ENCODE results near the gene SSBP3.
A peak's percentile ranks its signal among the peaks of the same experiment; 100 is the strongest.
"Not testable (repeated sequence)": the region's sequence is repeated elsewhere in the genome, so short reads cannot be mapped to it uniquely, and the experiment has no call there.

Gene SSBP3

DNA sequence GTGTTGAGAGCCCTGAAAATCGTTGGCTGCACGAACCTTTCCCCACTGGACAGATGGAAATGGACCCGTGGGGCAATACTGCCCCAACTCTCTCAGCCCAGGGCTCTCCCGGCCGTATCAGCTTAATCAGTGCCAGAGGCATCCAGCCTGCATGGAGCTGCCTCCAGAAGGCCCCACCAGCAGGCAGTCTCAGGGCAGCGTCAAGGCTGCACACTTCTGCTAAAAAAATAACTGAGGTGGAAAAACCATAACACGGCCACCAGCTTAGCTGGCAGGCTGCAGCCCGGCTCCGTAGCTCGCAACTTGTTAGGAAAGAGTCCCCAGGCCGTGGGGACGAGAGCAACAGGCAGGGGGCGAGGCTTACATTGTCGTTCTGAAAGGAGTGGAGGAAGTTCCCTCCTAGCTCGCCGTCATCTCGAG, 178.3 kb downstream of the SSBP3 start:
- DNase-seq (ENCODE audit: extremely low read depth in 1 of 2, low read depth in 1 of 2): no peak

DNA sequence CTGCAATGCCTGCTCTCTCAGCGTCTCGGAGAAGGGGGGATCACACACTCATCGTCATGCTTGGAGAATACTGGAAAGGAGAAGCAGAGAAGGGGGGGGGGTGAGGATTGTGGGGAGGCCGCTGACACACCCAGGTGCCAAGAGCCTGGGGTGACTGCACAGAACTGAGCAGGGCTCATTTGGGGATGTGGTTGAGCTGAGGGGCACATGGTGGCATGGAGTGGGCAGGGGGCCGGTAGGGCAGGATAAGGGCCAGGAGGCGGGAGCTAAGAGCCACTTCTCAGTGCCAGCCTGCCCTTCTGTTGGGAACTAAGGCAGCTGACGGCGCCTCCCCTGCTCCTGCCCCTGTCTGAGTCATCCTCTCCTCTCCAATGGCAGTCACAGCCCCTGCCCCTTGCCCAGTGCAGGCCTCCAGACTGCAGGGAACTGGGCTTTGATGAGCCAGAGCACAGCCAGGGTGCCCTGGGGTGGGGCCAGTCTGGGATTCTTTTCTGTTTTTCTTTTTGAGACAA, 179.0 kb downstream of the SSBP3 start:
- DNase-seq (ENCODE audit: extremely low read depth in 1 of 2, low read depth in 1 of 2): no peak

DNA sequence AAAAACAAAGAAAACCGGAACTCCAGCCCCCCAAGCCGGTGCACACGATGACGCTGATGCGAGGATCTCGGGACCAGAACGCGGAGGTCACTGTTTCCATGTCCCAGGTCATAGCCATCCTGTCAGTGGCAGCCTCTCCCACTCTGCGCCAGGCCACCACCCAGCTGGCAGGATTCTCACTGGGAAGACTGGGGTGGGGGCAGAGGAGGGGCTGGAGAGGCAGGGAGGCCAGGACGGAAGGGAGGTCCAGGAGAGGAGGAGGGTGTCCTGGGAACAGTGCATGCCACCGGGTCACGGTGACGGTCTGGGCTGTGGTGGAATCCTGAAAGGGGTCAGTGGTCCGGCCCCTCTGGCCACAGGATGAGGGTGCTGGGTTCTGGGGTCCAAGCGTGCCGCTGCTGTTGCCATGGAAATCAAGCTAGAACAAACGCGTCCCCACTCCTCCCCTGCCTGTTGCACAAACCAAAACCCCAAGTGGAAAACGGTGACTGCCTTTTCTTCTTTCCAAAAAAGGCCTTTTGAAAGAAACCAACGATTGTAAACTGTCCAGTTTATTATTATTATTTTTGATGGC, 180.1 kb downstream of the SSBP3 start:
- no peak for DNase-seq (ENCODE audit: extremely low read depth in 1 of 2, low read depth in 1 of 2)

DNA sequence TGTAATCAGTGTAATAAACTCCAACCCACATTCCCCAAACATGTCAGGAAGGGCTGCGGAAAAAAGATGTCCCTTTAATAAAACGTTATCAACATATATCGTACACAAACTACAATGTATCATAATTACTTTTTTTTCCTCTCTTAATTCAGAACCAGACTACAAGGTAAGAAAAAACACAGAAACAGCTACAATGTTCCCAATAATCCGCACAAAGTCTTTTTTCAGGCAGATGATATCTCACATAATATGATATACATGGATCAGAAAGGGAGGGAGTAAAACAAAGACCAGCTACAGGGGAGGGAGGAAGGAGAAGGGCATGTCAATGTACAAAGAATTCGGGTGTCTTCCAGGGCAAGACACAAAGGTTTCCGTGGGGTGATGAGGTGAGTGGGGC, 180.8 kb downstream of the SSBP3 start:
- DNase-seq (ENCODE audit: extremely low read depth in 1 of 2, low read depth in 1 of 2): no peak

DNA sequence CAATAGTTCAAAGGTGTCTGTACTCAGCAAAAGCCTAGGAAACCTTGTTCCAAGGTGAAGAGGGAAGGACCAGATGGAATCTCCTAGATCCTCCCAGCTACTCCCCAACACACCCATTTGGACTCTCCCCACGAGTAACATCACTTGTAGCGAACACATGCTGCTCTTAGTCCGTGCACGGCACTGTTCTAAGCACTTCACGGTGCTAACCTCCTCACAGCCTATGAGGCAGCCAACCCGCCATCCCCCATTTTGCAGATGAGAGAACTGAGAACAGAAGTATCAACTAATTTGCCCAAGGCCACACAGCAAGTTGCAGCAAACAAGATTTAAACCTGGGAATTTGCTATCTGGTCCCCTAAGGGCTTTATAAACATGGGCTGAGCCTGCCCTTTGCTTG, 182.0 kb downstream of the SSBP3 start:
- no peak for DNase-seq (ENCODE audit: extremely low read depth in 1 of 2, low read depth in 1 of 2)

DNA sequence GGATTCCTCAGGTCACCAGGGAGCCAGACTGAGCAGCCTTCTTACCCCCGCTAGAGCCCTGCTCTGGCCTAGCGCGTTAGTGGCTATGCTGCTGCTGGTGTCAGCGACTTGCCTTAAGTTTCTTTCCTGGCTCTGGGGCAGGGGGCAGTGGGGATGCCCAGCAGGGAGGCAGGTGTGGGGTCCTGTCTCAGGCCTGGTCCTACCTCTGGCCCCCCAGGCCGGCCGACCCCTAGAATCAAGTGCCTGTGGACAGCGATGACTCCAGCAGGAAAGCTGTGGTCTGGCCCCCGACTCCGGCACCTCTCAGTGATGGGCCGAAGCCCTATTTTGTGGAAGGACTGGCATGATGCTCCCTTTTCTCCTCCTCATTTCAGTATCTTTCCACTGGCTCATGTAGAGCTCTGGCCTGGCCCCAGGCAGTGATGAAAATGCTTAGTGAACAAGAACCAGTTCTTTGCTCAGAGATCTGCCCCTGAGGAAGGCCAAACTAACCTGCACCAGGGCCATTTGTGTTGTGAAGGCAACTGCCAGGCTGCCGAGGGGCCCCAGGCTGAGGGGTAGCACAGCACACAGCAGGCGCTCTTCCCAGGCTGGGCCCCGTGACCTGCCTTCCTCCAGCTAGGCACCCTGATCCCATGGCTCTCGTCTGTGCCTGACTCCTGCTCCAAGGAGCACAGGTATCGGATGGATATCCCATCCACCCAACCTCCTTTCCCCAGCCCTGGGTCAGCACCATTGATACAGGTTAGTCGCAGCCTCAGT, 182.6 kb downstream of the SSBP3 start:
- DNase-seq (ENCODE audit: extremely low read depth in 1 of 2, low read depth in 1 of 2): no peak

DNA sequence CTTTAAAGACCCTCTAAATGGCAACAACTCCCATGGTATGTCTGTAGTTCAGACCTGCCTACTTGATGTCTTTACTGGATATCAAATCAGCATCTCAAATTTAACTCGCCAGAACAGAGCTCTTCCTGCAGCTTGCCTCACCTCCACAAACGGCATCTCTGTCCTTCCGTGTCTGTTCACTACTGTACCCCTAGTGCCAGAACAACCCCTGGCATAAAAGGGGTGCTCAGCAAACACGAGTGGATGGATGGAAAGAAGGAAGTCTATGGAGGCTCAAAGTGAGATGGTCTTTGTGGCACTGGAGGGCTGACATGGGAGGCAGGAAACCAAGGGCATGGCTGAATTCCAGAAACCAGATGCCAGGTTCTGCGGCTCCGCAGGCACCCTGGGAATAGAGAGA, 183.5 kb downstream of the SSBP3 start:
- no peak for DNase-seq (ENCODE audit: extremely low read depth in 1 of 2, low read depth in 1 of 2)

DNA sequence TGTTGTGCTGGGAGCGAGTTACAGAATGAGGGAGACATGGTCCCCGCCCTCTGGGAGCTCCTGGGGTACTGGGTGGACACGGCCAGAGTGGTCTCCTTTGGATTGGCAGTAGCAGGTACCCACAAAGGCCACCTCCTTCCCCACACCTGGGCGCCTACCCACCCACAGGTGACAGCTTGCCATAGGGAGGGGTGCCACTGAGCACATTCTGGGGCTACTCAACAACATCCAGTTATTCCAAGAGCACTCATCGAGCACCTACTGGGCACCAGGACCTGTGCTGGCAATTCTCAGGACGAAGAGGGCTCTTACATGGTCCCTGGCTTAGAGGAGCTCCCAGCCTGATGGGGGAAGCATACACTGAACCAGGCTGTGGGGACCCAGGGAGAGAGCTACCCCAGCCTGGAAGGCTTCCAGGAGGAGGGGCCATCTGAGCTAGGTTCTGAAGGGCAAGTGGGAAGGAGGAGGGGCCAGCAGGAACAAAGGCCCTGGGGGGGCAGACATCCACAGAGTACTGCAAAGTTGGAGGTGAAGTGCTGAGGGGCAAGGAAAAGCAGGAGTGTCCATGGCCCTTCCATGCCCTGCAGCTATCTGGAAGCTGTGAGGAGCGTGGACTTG, 184.2 kb downstream of the SSBP3 start:
- DNase-seq (ENCODE audit: extremely low read depth in 1 of 2, low read depth in 1 of 2): no peak

DNA sequence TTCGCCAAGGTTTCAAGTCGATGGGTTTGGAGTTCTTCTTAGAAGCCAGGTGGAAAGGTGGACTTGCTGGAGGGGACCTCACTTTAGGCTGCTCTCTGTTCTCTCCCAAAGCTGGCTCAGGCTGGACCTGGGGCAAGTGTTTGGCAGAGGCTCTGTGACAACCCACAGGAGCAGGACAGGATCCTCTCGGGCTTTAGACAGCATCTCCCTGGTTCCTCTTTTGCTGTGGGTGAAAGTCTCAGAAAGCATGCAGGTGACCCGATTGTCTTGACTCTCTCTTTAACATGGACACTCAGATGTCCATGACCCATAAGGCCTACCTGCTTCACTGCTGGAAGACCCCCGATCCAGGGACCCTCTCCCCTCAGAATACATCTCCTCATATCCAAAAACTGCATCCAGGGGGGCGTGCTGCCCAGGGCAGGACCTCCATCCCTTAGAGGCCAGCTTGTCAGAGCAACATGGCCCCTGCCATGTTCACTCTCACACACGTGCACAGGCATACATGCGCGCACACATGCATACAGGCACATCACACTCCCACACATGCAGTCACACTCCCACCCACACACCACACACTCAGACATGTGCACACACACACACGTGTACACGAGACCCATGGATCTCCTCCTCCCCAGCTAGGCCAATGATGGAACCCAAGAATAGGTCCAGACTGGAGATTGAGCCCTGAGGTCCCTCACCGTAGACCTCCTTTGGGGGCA, 184.9 kb downstream of the SSBP3 start:
- DNase-seq (ENCODE audit: extremely low read depth in 1 of 2, low read depth in 1 of 2): no peak

DNA sequence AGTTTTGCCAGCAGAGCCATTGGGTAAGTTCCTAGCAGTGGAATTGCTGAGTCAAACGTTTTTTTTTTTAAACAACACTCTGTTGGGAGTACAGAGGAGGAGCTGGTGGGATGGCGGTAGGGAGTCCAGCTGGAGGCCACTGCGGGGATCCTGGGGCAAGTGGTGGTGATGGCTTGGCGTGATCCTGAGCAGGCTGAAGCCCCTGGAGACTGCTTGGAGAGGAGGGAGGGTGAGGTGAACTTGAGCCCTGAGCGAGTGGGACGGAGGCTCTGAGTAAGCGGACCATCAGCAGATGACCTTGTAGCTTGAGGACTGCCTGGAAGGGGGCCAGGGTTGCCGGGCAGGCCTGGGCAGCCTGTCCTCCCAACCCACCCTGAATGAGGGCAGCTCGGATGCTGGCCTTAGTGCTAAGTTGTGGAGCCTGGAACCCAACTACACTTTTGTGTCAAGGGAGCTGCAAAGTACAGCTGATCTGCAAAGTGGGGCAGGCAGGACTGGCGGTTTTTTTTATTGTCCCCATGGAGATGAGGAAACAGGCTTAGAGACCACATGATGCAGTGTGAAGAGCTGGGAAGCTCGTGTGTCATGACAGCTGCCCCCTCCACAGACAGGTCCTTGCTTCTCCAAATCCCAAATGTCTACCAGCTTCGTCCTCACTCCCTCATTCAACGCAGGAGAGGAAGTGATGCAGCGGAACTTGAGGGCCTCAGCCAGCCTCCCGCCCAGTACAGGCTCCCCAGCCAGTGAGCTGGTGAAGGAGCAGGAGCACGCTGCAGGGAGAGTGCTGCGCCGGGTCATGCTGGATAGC, 186.0 kb downstream of the SSBP3 start:
- DNase-seq (ENCODE audit: extremely low read depth in 1 of 2, low read depth in 1 of 2): no peak

DNA sequence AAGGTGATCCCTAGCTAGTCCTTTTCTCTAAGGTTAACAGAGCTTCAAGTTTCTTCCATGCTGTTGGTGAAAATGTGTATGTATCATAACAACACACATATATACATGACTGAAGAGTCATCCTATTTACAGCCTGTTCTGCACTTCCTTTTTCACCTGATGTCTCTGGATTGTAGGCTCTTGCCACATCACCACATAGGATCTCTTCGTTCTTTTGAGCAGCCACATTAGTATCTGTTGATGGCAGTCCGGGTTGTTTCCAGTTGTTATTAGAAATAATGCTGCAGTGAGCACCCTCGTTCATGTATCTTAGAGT, 186.5 kb downstream of the SSBP3 start:
- DNase-seq (ENCODE audit: extremely low read depth in 1 of 2, low read depth in 1 of 2): no peak

DNA sequence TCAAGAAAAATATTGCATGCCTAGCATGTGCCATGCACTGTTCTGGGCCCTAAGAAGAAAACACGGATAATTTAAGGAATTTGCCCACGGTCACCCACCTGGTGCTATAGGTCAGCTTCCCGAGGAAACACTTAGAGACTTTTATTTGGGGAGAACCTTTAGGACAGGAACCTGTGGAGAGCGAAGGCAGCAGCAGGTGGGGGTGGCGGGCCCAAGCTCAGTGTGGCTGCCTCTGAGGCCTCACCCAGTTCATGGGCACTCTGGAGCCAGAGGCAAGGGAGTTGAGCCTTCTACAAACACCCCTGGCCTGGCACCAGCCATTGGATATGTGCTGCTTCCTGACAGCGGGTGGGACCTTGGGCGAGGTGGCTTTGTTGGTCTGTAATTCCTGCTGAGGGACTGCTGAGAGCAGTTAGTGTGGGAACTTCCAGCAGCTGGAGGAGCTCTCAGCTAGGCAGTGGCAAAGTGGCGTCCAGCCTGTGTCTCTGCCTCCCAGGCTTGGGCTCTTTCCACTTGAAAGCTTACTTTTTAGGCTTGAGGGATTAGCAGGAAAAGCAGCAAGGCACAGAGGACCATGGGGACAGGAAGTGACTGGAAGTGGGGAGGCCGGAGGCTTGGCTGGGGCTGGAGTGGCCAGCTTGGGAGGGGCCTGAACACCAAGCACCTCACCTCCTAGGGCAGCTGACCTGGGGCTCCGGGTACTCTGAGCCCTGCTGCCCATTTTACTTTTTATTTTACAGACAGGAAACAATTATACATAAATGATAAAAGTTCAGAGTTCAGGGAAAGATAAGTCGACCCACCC, 187.1 kb downstream of the SSBP3 start:
- DNase-seq (ENCODE audit: extremely low read depth in 1 of 2, low read depth in 1 of 2): no peak

DNA sequence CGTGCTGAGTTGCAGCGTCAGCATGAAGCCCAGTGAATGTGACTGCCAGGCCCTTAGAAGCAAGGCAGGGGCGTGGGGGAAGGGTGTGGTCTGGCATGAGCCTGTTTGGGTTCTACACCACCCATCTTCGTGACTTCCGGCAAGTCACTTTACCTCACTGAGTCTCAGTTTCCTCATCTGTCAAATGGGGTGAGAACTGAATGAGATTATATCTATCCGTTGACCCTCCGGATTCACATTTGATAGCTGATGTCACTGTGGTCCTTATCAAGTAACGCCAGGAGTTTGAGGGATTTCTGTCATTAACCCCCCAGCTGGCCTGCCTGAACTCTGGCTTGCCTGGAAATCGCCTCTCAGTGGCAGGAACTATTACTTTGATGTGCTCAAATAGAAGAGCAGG, 190.7 kb downstream of the SSBP3 start:
- DNase-seq (ENCODE audit: extremely low read depth in 1 of 2, low read depth in 1 of 2): no peak

DNA sequence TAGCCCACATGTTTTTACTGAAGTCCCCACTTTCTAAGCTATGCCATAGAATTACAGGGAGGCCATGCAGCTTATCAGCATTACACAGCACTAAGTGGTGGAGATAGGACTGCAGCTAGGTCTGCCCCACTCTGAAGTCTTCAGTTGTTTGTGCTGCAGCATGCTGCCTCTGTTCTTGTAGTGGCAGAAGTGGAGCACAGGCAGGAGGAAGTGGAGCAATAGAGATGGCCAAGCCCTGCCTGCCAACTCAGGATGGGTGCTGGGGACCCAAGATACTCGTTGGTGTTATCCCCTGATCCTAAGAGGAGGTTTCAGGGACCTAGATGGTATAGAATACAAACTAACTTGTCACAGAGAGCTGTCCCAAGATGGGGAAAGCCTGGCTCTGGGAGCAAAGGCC, 193.3 kb downstream of the SSBP3 start:
- DNase-seq (ENCODE audit: extremely low read depth in 1 of 2, low read depth in 1 of 2): no peak

DNA sequence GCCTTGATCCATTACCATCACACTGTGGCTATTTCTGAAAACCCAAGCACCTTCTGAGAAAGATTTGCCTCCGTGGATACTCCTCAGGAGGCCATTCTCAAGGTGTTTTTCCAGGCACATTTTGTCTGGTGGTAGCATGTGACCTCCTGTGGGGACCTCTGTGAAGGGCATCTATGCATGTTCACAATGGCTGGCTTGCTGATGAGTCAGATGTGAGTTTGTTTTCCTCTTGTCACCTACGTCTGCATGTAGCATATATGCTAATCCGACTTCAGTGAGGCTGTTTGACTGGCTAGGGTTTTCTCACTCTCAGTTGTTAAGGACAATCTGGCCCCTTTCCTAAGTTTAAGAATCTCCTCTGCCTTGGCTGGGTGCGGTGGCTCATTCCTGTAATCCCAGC, 198.3 kb downstream of the SSBP3 start:
- DNase-seq (ENCODE audit: extremely low read depth in 1 of 2, low read depth in 1 of 2): not testable (repeated sequence)

DNA sequence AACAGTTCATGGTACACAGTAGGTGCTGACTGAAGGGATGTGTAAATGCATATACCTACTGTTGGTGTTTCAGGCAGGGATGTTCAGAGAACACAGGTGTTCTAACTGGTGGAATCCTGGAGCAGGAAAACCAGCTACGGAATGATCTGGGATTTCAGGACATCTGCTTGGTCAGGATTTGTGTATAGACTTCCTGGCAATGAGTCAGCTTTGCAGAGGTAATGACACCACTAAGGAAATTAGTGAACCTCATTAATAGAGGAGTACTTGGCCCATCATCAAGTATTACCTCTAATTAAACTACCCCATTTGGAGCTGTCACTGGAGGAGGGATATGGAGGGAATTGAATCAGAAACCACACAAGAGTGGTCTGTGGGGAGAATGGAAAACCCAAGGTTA, 198.9 kb downstream of the SSBP3 start:
- DNase-seq (ENCODE audit: extremely low read depth in 1 of 2, low read depth in 1 of 2): no peak

DNA sequence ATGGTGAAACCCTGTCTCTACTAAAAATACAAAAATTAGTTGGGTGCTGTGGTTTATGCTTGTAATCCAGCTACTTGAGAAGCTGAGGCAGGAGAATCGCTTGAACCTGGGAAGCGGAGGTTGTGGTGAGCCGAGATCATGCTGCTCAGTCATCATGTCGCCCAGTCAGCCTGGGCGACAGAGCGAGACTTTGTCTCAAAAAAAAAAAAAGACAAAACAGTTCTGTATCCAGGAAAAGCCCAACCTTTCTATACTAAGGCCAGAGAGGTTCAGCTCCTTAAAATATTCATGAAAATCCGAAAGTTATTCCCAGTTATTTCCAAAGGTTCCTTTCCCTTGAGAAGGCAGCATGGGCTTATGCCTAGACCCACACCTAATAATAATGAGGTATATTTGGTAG, 202.0 kb downstream of the SSBP3 start:
- no peak for DNase-seq (ENCODE audit: extremely low read depth in 1 of 2, low read depth in 1 of 2)

DNA sequence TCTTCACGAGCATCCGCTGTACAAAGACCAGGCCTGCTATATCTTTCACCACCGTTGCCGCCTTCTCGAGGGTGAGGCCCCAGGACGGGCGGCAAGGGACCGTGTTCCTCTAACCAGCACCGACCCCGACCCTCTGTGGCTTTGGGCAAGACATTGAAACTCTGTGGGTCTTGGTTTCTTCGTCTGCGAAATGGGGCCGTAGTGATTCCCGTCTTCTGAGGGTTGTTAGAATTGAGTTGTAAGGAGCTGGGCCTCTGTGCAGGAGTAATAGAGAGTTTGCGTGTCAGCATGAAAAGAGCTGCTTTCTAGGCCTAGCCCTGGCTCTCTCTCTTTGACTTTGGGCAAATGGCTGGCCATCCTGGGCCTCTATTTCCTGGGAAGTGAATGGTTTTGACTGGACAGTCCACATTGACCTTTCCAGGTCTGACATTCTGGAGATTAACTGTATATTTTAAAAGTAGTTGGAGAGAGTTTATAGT, 205.6 kb downstream of the SSBP3 start:
- no peak for DNase-seq (ENCODE audit: extremely low read depth in 1 of 2, low read depth in 1 of 2)

DNA sequence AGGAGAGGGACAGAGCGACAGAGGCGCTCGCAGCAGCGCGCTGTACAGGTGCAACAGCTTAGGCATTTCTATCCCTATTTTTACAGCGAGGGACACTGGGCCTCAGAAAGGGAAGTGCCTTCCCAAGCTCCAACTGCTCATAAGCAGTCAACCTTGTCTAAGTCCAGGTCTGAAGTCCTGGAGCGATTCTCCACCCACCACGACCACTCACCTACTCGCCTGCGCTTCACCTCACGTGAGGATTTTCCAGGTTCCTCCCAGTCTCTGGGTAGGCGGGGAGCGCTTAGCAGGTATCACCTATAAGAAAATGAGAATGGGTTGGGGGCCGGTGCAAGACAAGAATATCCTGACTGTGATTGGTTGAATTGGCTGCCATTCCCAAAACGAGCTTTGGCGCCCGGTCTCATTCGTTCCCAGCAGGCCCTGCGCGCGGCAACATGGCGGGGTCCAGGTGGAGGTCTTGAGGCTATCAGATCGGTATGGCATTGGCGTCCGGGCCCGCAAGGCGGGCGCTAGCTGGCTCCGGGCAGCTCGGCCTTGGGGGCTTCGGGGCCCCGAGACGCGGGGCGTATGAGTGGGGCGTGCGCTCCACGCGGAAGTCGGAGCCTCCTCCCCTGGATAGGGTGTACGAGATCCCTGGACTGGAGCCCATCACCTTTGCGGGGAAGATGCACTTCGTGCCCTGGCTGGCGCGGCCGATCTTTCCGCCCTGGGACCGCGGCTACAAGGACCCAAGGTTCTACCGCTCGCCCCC, 206.3 kb downstream of the SSBP3 start, which contains the start of the genes CYB5RL and MRPL37:
Gene CYB5RL (minus strand): TSS at position 266 of the 754 bp plus-strand sequence. CDS start 4,414 bp downstream, outside the sequence.
Gene MRPL37 (plus strand): TSS at position 403 of the 754 bp plus-strand sequence. CDS start 77 bp downstream, at position 480.
- DNase-seq (ENCODE audit: extremely low read depth in 1 of 2, low read depth in 1 of 2): peak; percentile 71 to 90

Measured in stimulated activated CD8-positive, alpha-beta memory T cell treated with anti-CD3 and anti-CD28 coated beads, Interleukin-7, amount 100 ng/mL, for 48 hours (primary cell).